ENCODE data around the gene SLC44A1.

Gene SLC44A1

GRCh38 chr9:105308461-105309341 lies 64.2 kb downstream of the SLC44A1 start:
- Mint-ChIP-seq H3K36me3 (ENCODE audit: low read depth) (peaks cover 31% of the 10 kb centered on the region), H3K4me1 (ENCODE audit: low read depth) (peaks cover 34% of the 10 kb centered on the region), H3K27me3 (no peaks in the 10 kb centered on the region), H3K9me3 (no peaks in the 10 kb centered on the region), H3K4me3 (no peak overlapping the region), H3K27ac (no peak overlapping the region)
- intact Hi-C loops (cut with micrococcal nuclease) = no loop called here

DNA sequence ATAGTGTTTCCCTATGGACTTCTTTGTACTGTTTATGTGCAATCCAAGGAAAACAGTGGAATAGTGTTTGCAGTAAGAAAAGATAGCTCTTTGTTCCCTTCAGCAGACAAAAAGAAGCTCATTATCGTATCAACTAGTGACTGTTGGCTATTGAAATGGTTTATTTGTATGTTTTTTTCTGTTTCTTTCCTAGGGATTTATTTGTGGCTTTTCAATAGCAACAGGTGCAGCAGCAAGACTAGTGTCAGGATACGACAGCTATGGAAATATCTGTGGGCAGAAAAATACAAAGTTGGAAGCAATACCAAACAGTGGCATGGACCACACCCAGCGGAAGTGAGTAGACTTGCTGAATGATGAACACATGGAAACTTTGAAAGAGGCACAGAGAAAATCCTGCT lies 65.1 kb downstream of the SLC44A1 start:
- intact Hi-C loops (cut with micrococcal nuclease) = no loop called here
- Mint-ChIP-seq H3K9me3 (no peaks in the 10 kb centered on the region), H3K4me1 (ENCODE audit: low read depth) (peaks cover 30% of the 10 kb centered on the region), H3K27ac (peak overlapping the region; percentile 39), H3K27me3 (no peaks in the 10 kb centered on the region), H3K4me3 (no peak overlapping the region), H3K36me3 (ENCODE audit: low read depth) (peaks cover 35% of the 10 kb centered on the region)

DNA sequence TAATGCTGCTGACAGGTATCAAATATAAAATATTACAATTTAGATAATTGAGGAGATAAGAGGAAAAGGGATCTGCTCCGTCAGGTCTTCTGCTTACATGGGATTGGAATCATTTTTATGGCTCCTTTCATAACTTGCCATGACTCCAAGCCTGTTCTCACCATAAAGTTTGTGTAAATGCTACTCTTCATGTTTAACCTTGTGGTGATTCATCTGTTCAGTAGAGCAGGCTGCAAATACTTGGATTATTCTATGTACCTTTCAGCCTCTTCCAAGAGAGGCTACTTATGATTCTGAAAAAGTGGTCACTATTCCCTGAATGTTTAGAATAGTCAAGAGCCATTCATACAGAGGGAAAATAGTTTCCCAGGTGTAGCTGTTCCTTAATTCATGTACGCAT lies 66.9 kb downstream of the SLC44A1 start:
- Mint-ChIP-seq H3K4me3 (no peak overlapping the region), H3K4me1 (ENCODE audit: low read depth) (peaks cover 20% of the 10 kb centered on the region), H3K36me3 (ENCODE audit: low read depth) (peaks cover 47% of the 10 kb centered on the region), H3K27me3 (no peaks in the 10 kb centered on the region), H3K9me3 (no peaks in the 10 kb centered on the region), H3K27ac (no peak overlapping the region)
- intact Hi-C loops (cut with micrococcal nuclease) = no loop called here

DNA sequence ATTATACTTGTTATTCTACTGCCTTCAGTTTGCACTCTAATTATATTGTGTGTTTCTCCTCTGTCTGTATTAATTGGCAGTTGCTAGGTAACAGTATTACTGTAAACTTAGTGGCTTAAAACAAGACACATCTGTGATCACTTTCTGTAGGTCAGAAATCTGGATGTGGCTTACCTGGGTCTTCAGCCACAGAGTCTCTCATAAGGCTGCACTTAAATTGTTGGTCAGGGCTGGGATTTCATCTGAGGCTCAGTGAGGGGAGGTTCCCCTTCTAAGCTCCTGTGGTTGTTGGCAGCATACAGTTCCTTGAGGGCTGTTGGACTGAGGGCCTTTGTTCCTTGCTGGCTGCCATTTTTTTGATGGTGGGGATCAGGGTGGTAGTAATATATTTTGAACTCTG lies 68.8 kb downstream of the SLC44A1 start:
- Mint-ChIP-seq H3K27me3 (no peaks in the 10 kb centered on the region), H3K9me3 (no peaks in the 10 kb centered on the region), H3K4me3 (no peak overlapping the region), H3K4me1 (ENCODE audit: low read depth) (peaks cover 14% of the 10 kb centered on the region), H3K36me3 (ENCODE audit: low read depth) (peaks cover 52% of the 10 kb centered on the region), H3K27ac (peak overlapping the region; percentile 7)
- intact Hi-C loops (cut with micrococcal nuclease) = no loop called here

DNA sequence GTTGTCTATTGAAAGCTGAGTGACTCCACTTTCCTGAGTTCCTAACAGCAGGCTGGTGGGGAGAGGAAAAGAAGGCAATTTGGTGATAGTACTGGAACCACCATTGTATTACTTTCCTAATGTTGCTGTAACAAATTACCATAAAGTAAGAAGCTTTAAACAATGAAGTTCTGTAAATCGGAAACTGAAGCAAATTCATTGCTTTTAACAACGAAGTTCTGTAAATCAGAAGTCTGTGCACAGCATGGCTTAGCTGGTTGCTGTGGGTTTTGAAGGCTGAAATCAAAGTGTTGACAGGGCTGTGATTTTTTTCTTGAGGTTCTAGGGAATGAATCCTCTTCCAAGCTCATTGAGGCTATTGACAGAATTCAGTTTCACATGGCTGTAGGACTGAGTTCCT lies 72.3 kb downstream of the SLC44A1 start:
- Mint-ChIP-seq H3K4me1 (ENCODE audit: low read depth) (peaks cover 13% of the 10 kb centered on the region), H3K27me3 (no peaks in the 10 kb centered on the region), H3K27ac (no peak overlapping the region), H3K36me3 (ENCODE audit: low read depth) (peaks cover 57% of the 10 kb centered on the region), H3K9me3 (no peaks in the 10 kb centered on the region), H3K4me3 (no peak overlapping the region)
- intact Hi-C loops (cut with micrococcal nuclease) = no loop called here

DNA sequence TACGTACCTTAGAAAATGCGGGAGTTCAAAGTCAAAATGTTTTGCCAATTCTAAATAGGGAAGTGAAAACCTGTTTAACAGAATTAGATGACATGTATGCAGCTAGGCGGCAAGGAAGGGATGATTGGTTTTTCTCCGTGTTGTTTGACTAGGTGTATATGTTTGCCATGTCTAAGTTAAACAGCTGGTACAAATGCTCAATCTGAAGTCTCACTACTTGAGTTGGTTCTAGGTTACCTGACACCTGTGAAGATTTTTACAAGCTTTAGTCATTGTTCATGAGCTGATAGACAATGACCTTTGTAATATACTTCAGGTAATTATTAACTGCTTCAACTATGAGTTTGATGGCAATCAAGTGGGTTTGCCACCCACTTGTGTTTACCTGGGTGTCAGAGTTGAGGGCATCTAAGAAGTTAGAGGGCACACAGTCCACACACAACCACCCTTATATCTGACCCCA lies 74.3 kb downstream of the SLC44A1 start:
- H3K4me3 Mint-ChIP-seq = no peak overlapping the region

GRCh38 chr9:105319202-105319813 lies 74.9 kb downstream of the SLC44A1 start:
- no peak overlapping the region for H3K4me3 Mint-ChIP-seq
- intact Hi-C loops (cut with micrococcal nuclease) = no loop called here

More for the DNA sequence above, 74.3 kb downstream of the SLC44A1 start:
- intact Hi-C loops (cut with micrococcal nuclease) = no loop called here
- no peaks in the 10 kb centered on the region for H3K27me3 Mint-ChIP-seq
- no peak overlapping the region for H3K27ac Mint-ChIP-seq
- peaks cover 52% of the 10 kb centered on the region for H3K36me3 Mint-ChIP-seq (ENCODE audit: low read depth)
- H3K9me3 Mint-ChIP-seq = no peaks in the 10 kb centered on the region
- peaks cover 8% of the 10 kb centered on the region for H3K4me1 Mint-ChIP-seq (ENCODE audit: low read depth)

GRCh38 chr9:105320568-105320967 lies 76.1 kb downstream of the SLC44A1 start:
- peaks cover 11% of the 10 kb centered on the region for H3K4me1 Mint-ChIP-seq (ENCODE audit: low read depth)
- intact Hi-C loops (cut with micrococcal nuclease) = loop anchor here (10.0 kb wide), 1 partner anchor 64 kb away; no protein-coding TSS in a partner anchor
- H3K27ac Mint-ChIP-seq = no peak overlapping the region
- no peaks in the 10 kb centered on the region for H3K27me3 Mint-ChIP-seq
- no peaks in the 10 kb centered on the region for H3K9me3 Mint-ChIP-seq
- H3K4me3 Mint-ChIP-seq = no peak overlapping the region
- H3K36me3 Mint-ChIP-seq (ENCODE audit: low read depth) = peaks cover 51% of the 10 kb centered on the region

More at GRCh38 chr9:105319202-105319813, 74.9 kb downstream of the SLC44A1 start:
- Mint-ChIP-seq H3K36me3 (ENCODE audit: low read depth) (peaks cover 52% of the 10 kb centered on the region), H3K4me1 (ENCODE audit: low read depth) (peaks cover 11% of the 10 kb centered on the region), H3K9me3 (no peaks in the 10 kb centered on the region), H3K27me3 (no peaks in the 10 kb centered on the region), H3K27ac (no peak overlapping the region)

DNA sequence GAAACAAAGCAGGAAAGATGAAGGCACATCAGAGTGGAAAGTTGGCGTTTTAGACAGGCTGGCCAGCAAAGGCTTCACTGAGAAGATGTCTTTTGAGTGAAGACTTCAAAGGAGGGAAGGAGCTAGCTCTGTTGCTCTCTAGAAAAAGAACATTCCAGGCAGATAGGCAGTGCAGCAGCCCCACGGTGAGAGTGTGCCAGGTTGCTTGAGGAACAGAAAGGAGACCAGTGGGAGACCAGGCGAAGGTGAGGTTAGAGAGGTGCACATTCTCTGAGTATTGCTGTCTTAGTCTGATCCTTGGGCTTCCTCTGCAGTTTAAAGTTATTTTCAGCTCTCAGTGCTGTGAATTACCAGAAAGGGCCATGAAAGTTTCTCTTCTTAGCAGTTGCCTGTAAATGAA lies 83.8 kb downstream of the SLC44A1 start:
- Mint-ChIP-seq H3K27ac (peak overlapping the region; percentile 12), H3K4me1 (ENCODE audit: low read depth) (peaks cover 44% of the 10 kb centered on the region), H3K27me3 (no peaks in the 10 kb centered on the region), H3K4me3 (no peak overlapping the region), H3K36me3 (ENCODE audit: low read depth) (peaks cover 50% of the 10 kb centered on the region), H3K9me3 (no peaks in the 10 kb centered on the region)
- intact Hi-C loops (cut with micrococcal nuclease) = loop anchor here (10.0 kb wide), 1 partner anchor 57 kb away; no protein-coding TSS in a partner anchor

GRCh38 chr9:105328872-105329718 lies 84.6 kb downstream of the SLC44A1 start:
- no peak overlapping the region for H3K4me3 Mint-ChIP-seq
- H3K4me1 Mint-ChIP-seq (ENCODE audit: low read depth) = peaks cover 44% of the 10 kb centered on the region
- H3K9me3 Mint-ChIP-seq = no peaks in the 10 kb centered on the region
- no peaks in the 10 kb centered on the region for H3K27me3 Mint-ChIP-seq
- H3K27ac Mint-ChIP-seq = no peak overlapping the region
- intact Hi-C loops (cut with micrococcal nuclease) = loop anchor here (10.0 kb wide), 1 partner anchor 56 kb away; no protein-coding TSS in a partner anchor
- H3K36me3 Mint-ChIP-seq (ENCODE audit: low read depth) = peaks cover 48% of the 10 kb centered on the region

GRCh38 chr9:105329719-105330062 lies 85.2 kb downstream of the SLC44A1 start:
- intact Hi-C loops (cut with micrococcal nuclease) = loop anchor here (10.0 kb wide), 1 partner anchor 55 kb away; no protein-coding TSS in a partner anchor
- Mint-ChIP-seq H3K9me3 (no peaks in the 10 kb centered on the region), H3K36me3 (ENCODE audit: low read depth) (peaks cover 45% of the 10 kb centered on the region), H3K4me3 (no peak overlapping the region), H3K4me1 (ENCODE audit: low read depth) (peaks cover 46% of the 10 kb centered on the region), H3K27me3 (no peaks in the 10 kb centered on the region), H3K27ac (no peak overlapping the region)

GRCh38 chr9:105330201-105330600 lies 85.8 kb downstream of the SLC44A1 start:
- intact Hi-C loops (cut with micrococcal nuclease) = no loop called here
- Mint-ChIP-seq H3K27me3 (no peaks in the 10 kb centered on the region), H3K4me1 (ENCODE audit: low read depth) (peaks cover 46% of the 10 kb centered on the region), H3K27ac (no peak overlapping the region), H3K9me3 (no peaks in the 10 kb centered on the region), H3K36me3 (ENCODE audit: low read depth) (peaks cover 41% of the 10 kb centered on the region), H3K4me3 (no peak overlapping the region)

- H3K36me3 Mint-ChIP-seq (ENCODE audit: low read depth) = peaks cover 46% of the 10 kb centered on the region
- H3K4me1 Mint-ChIP-seq (ENCODE audit: low read depth) = peaks cover 46% of the 10 kb centered on the region
- intact Hi-C loops (cut with micrococcal nuclease) = no loop called here
- no peak overlapping the region for H3K27ac Mint-ChIP-seq
- H3K4me3 Mint-ChIP-seq = no peak overlapping the region
- no peaks in the 10 kb centered on the region for H3K27me3 Mint-ChIP-seq
- H3K9me3 Mint-ChIP-seq = no peaks in the 10 kb centered on the region
Measured at GRCh38 chr9:105330755-105331154, 86.3 kb downstream of the SLC44A1 start.

All from dendritic cell treated with granulocyte-macrophage colony-stimulating factor and Interleukin-4, amounts not matched to agents 40 ng/mL and 50 ng/mL, for 4 days (primary cell).